ENCODE results near the gene FBN1.

Gene FBN1

DNA sequence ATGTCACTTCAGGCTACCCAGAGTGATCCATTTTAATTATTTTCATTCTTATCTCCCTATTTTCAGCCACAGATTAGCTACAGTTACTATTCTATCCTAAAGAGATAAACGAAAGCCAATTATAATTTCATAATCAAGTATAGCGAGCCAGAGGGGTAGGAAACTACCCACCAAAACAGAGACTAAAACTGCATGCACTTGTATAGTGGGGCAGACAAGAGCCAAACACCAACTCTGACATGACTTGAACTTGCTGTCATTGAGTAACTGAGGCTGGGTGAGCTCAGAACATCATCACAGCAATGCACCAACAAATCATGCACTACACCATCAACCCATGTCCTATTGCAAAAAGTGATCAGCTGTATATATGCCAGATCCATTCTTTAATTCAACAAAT is 64.8 kb downstream of the FBN1 start:
- no peak for DNase-seq (ENCODE audit: low spot score)

DNA sequence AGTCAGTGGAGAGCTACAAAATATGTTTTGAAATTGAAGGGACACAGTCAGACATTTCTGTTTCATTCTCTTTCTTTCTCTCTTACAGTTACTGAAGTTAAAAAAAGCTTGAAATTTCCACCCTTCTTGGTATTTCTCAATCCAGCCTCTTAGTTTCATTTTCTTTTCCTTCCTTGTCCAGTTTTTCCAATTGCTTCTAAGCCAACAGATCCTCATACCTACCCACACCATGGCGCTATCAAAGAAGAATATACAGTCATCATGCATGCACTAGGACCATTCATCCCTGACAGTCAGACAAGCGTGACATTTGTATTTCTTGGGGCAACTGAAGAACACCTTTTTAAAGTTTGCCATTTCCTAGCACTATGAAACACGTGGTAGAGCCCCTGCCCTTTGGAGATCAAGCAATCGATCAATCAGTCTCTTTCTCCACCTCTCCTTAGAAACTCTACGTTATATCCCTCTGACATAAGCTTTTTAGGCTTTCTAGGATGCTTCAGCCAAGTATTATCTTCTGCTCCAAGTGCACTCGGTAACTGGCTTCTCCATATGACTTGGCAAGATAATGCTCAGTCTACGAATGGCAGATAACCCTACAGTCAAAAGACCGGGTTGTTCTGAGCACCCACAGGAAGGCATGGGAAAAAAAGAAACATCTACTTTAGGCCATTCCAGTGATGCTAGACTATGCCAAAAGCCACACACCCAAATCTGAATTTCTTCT is 65.4 kb downstream of the FBN1 start:
- DNase-seq (ENCODE audit: low spot score) = no peak

DNA sequence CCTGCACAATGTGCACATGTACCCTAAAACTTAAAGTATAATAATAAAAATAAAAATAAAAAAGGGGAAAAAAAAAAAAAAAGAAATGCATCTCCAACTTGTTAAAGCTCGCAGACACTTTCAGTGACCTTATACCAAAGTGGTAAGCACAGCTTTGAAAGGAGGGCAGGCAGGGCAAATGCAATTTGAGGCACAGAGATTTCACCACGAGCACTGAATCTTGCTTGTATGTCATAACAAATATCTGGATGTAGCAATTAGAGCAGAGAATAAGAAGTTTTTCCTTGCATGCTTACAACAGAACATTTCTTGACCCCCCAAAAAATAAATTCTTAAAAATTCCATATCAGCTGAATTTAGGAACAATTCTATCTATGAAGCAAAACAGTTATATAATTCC is 66.5 kb downstream of the FBN1 start:
- no peak for DNase-seq (ENCODE audit: low spot score)

DNA sequence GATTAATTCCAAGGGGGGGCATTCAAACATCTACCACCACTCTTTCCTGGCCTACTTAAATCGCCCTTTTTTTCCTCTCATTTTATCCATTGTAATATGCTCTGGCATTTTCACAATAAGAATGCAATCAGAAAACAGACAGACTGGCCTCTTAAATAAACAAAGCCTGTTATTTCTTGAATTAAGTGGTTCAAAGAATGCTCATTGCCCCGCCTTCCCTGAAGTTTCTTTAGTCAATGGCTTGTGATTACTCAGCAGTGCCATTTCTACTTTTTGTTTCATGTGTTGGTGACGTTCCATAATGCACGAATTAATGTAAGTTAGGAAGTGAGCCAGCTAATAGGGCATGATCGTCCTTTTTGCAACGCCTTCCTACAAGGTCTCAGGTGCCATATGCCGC is 68.0 kb downstream of the FBN1 start:
- DNase-seq (ENCODE audit: low spot score) = no peak

DNA sequence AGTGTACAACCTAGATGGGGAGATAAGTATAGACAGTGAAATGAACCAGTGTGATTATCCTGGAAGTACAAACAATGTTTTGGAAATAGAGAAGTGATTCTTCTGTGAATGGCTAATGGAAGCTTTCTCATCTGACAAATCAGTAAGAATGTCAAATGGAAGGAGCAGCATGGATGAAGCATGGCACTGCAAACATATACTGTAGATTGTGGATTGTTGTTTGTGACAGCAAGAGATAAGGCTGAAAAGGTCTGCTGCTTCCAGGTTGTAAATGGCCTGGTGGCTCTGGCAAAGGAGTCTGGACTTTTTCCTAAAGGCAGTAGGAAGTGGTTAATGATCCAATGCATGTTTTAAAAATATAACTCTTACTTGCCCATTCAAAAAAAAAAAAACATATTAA is 71.3 kb downstream of the FBN1 start:
- no peak for DNase-seq (ENCODE audit: low spot score)

DNA sequence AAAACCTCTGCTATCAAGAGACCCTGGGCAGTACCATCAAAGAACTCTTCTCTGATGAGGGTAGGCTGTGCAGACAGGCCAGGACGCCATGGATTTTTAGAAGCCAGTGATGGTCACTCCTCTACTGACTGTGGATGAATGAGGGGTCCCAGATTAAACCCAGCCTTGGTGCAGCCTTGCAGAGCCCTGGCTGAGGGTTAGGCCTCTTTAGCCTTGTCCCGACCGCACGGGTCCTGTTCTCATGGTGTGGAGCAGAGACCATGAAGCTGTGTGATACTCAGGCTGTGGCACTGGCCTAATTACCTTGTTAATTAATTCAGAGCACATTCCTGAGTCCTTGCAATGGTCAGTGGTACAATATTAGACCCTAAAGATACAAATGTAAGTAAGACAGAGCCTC is 71.7 kb downstream of the FBN1 start:
- no peak for DNase-seq (ENCODE audit: low spot score)

DNA sequence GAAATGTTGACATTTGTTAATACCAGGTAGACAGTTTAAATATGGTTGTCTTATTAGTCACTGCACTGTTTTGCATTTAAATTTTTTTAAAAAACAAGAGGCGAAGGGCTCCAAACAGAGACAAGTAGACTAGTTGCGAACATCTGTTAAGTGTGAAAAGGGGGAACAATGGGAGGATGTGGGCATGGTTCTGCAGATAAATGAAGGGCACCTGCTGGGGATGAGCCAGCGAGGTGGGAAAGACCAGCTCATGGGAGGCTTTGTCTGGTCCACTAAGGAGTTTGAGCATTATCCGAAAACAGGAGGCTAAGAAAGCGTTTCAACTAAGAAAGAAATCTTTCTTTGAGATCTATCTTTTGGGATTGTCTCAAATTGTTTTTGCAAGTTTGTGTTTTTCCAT is 72.7 kb downstream of the FBN1 start:
- DNase-seq (ENCODE audit: low spot score) = no peak

DNA sequence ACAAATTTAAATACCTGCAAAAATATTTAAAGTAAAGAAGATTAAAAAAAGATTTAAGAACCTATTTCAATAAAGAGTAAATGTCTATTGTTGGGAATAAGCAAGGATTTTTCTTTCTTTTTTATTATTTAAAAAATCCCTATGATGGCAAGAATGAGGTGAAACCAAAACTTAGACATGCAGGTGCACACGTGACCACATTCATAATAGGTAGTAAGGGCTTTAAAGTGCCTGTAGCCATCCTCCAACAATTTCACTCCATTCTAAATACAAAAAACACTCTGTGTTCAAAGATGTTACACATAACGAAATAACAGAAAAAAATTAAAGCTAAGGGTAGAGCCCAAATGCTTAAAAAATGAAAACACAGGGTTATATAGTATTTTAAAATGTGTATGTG is 74.0 kb downstream of the FBN1 start:
- no peak for DNase-seq (ENCODE audit: low spot score)

DNA sequence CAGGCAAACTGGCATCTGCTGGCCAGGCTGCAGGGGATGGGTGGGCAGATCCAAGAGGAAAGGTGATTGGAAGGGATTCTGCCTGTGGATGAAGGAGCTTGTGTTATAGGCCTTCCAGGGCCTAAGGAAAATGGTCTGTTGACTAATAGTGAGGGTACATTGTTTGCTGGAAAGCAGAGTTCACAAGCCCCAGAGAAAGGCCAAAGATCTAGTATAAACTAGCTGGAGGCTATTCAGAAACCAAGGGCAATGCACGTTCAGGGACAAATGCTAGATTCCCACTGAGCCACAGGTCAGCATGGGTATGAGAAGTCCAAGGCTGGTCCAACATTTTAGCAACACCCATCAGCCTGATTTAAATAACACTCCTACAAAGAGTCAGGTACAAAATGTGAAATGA is 74.7 kb downstream of the FBN1 start:
- DNase-seq (ENCODE audit: low spot score) = no peak

DNA sequence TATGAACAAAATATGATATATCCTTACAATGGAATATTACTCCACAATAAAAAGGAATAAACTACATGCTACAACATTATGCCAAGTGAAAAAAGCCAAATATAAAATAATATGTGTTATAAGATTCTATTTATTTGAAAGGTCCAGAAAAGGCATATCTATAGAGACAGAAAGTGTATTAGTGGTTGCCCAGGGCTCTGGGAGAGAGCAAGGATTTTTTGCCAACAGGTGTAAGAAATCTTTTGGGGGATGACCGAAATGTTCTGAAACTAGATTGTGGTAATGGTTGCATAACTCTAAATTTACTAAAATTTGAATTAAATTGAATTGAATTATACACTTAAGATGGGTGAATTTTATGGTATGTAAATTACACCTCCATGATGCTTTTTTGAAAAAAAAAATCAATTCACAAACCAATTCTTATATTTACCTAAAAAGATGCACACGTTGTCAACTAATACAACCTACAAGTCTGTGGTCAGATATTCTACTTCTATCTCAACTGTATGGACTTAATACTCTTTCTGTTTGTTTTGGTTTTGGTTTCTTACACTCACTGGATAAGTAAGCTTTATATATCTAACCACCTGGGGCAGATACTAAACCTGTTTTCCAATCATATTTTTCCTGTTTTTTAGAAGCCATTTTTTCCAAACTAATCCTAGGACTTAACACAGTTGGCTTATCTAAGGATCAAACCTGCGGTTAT is 75.8 kb downstream of the FBN1 start:
- no peak for DNase-seq (ENCODE audit: low spot score)

DNA sequence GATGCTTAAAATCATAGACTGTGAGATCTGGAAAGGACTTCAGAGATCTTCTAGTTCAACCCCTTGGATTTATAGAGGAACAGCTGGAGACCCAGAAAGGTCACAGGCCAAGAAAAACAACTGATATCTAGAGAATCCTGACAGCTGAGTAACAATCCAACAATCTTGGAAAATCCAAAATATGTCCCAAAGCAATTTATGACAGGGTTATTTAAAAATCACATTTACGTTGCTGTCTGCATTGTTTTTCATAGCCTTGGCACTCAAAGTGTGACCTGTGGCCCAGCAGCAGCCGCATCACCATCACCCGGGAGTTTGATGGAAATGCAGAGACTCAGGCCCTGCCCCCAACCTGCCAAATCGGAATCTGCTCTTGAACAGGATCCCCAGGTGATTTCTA is 78.8 kb downstream of the FBN1 start:
- DNase-seq (ENCODE audit: low spot score) = no peak

DNA sequence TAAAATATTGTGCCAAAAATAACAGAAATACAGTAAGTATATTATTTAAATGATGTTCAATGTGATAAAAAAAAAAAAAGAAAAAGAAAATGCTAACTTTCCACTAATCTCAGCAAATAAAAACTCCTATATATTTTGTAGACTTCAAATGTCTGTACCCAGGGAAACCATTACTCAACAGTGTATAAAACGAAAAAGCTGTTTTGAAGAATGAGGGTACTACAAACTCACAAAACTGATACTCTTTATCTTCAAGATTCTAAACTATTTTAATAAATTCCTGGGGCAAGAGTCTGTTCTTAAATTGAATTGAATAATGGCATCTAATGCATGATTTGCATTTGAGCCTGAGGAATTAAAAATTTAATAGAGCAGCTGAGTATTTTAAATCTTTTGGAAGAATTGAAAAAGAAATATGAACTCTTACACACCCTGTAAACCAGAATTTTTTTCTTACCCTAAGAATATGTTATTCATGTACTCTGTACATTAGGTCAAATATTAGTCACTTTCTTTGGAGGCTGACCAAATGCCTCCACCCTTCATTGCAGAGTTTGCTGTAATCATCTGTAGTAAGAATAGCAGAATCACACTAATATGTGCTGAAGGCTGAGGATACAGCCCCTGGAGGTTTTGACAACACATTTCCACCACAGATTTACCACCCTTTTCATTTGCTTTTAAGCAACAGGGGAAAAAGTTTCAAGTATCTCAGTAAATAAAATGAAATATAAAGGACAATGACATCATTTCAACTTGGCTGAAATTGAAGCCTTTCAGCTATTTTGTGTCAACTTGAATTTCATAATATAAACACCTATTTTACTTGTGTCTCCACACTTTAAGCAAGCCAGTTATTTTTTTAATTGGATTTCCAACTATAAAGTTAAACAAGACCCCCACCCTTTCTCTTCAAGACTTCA is 79.7 kb downstream of the FBN1 start:
- no peak for DNase-seq (ENCODE audit: low spot score)

DNA sequence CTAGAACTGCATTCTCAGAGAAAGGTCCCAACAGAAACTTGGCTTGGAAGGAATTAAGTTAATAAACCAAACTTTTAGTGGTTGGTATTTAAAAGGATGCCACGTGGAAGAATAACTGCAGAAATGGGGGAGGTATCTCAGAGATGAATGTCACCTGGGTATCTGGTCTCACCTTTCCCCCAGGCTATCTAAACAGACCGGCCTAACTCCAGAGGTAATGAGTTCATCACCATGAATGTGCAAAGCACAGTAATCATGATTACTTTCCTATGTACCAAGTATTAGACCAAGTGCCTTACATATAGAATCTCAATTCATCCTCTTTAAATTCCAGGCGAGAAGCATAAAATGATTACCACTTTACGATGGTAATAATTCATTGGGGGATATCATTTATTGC is 80.8 kb downstream of the FBN1 start:
- DNase-seq (ENCODE audit: low spot score) = no peak

DNA sequence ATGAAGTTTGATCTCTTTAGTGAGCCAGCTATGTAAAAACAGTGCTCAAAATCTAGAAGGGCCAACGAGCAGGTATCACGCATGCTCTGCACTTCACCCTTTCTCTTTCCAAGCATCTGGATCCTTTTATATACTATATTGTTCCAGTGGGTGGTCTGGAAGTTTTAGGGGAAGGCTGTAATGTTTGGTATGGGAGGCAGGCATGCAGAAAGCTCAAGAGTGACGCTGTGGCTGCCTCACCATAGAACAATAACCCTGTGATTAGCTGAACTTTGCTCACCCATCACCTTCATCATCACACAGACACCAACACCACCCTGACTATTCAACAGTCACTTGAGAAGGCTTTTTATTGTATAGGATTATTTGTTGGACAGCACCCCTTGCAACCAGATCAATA is 81.6 kb downstream of the FBN1 start:
- no peak for DNase-seq (ENCODE audit: low spot score)

DNA sequence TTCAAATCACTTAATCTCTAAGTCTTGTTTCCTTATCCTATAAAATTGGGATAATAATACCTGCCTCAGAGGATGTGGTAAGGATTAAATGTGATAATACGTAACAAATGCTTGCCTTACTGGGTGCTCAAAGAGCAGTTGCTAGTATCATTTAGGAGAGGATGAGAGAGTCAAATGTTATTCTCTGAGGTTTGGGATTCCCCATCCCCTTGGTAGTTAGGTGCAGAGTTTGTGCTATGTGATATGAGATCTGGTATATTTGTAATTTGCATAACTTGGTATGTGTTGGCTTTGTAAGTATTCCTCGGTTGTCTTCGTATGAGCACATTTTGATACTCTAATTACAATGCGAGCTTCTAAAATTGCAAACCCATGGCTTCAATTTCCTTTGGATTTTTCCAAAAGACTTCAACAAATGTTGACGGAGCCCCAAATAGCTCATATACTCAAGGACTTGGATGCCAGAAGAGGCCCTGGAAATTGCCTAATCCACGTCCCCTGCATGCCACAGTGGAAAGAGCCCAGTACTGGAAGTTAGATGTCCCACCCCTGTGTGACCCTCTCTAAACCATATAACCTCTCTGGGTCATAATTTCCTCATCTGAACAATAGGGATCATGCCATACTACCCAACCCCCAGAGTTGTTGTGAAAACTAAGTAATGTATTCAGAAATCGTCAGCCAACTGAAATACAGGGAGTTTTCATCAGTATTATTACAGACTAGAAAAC is 85.0 kb downstream of the FBN1 start:
- DNase-seq (ENCODE audit: low spot score) = no peak

DNA sequence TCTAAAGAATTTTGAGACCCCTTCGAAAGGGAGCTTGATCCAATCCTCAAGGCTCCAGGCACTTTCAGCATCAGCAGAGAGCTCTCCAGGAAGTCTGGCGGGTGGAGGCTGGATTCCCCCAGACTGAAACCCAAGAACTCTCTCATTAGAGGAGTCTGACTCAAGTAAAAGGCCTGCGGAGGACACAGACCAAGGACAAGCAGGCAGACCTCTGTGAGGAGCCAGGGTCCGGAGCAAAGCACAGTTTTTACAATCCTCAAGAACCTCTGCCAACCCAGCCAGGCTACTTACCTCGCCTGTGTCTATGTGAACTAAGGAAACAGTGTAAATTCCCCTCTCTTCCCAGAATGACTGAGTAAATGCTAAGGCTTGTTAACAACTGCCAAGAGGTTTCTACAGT is 86.2 kb downstream of the FBN1 start:
- no peak for DNase-seq (ENCODE audit: low spot score)

DNA sequence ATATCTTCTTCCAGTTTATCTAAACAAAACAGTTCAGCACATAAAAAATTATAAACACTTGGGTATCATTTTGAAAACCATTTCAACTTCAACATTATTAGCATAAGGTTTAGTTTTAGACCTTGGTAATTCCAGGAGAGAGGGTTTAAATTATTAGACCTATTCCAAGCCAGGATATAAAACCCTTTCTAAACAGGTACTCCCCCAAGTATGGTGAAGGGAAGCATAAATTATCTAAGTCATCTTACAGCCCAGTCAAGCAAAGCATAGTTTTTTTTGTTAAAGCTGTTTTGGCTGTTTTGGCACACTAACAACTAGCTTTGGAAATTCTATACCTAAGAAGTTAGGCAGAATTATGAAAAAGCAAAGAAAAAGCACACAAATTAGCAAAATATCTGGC is 87.3 kb downstream of the FBN1 start:
- no peak for DNase-seq (ENCODE audit: low spot score)

DNA sequence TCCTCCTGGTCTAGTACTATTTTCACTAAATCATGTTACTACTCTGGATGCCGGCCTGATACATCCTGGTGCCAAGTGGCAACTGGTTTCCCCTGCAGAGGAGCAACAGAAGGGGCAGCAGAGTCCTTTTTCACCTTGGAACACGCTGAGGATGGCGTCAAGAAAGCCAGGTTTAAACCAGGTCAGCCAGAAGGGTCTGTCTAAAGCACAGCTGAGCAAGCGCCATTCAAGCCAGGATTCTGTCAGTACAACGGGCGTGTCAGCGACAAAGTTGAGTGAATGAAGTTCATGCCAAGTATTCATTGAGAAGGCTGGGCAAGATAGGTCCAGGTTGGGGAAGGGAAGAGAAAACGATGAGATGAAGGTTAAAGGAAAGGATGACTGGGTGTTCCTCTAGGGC is 88.2 kb downstream of the FBN1 start:
- DNase-seq (ENCODE audit: low spot score) = no peak

DNA sequence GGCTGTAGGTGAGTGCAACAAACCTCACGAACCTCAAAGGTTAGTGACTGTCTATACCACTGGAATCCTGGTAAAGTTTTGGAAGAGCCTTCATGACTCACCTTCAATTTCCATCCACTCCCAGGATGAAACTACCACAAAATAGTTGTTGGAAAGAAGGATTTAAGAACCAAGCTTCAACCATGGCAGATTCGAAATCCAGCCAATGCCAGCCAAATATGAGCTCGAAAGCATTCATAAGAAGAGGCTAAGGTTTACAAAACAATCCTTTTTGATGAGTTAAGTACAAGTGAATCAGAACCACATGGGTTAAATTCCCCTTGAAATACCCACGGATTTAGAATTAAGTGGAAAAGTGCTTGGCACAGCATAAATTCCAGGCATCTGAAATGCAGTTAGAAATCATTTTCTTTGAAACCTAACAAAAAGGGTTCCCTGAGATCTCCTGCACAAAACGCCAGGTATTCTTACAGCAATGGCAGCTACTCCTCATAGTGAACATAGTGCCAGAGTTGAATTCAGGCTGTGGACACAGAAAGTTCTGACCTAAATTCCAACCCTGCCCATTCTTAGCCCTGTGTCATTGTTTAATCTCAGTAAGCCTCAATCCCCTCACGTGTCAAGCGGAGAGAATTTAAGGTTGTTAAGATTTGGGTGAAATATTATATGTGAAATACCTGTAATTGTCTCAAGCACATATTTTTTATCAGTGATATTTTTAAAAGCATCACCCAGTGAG is 89.2 kb downstream of the FBN1 start:
- no peak for DNase-seq (ENCODE audit: low spot score)

DNA sequence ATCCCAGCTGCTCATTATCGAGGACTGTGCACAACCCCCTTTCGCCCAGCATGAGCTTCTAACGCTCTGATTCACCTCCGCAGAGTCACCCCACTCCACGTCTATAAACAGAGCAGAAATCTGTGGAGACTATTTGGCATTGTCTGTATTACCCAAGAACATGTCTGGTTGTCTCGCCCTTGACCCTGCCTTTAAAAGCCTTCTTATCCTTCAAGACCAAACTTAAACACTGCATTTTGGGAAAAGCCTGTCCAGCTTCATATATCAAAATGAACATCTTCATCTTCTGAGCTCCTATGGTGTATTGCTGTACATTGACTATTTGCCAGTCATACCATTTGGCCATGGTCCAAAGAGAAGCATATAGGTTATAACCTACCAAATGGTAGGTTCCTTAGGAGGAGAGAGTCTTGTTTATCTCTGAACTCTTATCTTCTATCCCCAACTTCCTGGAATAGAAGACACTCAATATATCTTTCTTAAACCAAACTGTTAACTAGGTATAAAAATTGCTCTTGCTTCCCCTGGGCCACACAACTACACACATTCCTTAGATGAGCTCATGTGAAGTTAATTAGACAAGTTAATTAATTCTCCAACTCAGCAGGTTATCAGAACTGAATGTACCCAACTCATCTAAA is 90.1 kb downstream of the FBN1 start:
- no peak for DNase-seq (ENCODE audit: low spot score)

DNA sequence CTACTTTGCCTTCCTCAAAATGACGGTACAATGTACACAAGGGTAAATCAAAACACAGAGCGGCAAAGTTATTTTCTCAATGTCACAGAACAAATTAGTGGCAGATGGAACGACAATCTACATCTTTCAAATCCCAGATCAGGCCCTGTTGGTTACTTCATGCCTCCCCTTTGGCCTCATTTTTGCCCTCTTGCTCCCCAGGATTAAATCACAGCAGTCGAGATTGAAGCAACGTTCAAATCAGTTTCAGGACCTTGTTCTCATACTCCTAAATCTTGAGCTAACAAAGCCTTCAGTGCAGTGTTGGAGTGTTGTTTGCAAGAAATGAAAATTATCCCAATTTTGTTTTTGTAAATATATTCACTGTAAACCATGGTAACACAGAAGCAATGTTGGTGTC is 91.4 kb downstream of the FBN1 start:
- DNase-seq (ENCODE audit: low spot score) = no peak
